SK-N-SH treated with all-trans-retinoic acid at 6 μM for 48 hours (cell line): ENCODE results near the gene OR7D2.

Experiments
- BACH2 ChIP-seq: fragments of 250-450 bp; sonication (Bioruptor Pico); IDR thresholded peaks from 2 replicates; pipeline ENCODE4 v1.9.0; 2021; ENCODE audit warnings: mild to moderate bottlenecking, borderline replicate concordance
- CSDC2 ChIP-seq: fragments of 250-450 bp; sonication (Bioruptor Pico); IDR thresholded peaks from 2 replicates; pipeline ENCODE4 v1.5.0; 2020; ENCODE audit warnings: mild to moderate bottlenecking, moderate library complexity
- CSRNP3 ChIP-seq: fragments of 250-450 bp; sonication (Bioruptor Pico); IDR thresholded peaks from 2 replicates; pipeline ENCODE4 v1.5.1; 2021; ENCODE audit warnings: mild to moderate bottlenecking, moderate library complexity
- OSR1 ChIP-seq: fragments of 250-450 bp; sonication (Bioruptor Pico); IDR thresholded peaks from 2 replicates; pipeline ENCODE4 v1.8.0; 2022; ENCODE audit warnings: moderate library complexity, mild to moderate bottlenecking, inconsistent platforms
- POU6F1 ChIP-seq: fragments of 250-450 bp; sonication (Bioruptor Pico); IDR thresholded peaks from 2 replicates; pipeline ENCODE4 v1.8.0; 2021; ENCODE audit warnings: low read depth, mild to moderate bottlenecking, moderate library complexity, borderline replicate concordance
- PPARA ChIP-seq: fragments of 250-450 bp; sonication (Bioruptor Pico); IDR thresholded peaks from 2 replicates; pipeline ENCODE4 v1.5.0; 2020; ENCODE audit warnings: mild to moderate bottlenecking, borderline replicate concordance
- SNAI2 ChIP-seq: fragments of 250-450 bp; sonication (Bioruptor Pico); IDR thresholded peaks from 2 replicates; pipeline ENCODE4 v1.5.0; 2020; ENCODE audit warnings: mild to moderate bottlenecking, moderate library complexity
- ZFP3 ChIP-seq: fragments of 250-450 bp; sonication (Bioruptor Pico); IDR thresholded peaks from 2 replicates; pipeline ENCODE4 v1.5.0; 2020; ENCODE audit warnings: mild to moderate bottlenecking, moderate library complexity
- ZFP30 ChIP-seq: fragments of 450-650 bp; formaldehyde crosslinking; IDR thresholded peaks from 2 replicates; pipeline ENCODE4 v1.5.0; 2022; ENCODE audit warnings: mild to moderate bottlenecking, moderate library complexity
- ZNF8 ChIP-seq: fragments of 450-650 bp; formaldehyde crosslinking; IDR thresholded peaks from 2 replicates; pipeline ENCODE4 v1.5.0; 2020; ENCODE audit warnings: mild to moderate bottlenecking, moderate library complexity
- TF ChIP-seq, protein P1 (sequence below): fragments of 250-450 bp; sonication (Bioruptor Pico); IDR thresholded peaks from 2 replicates; pipeline ENCODE4 v1.8.0; 2020; ENCODE audit warnings: mild to moderate bottlenecking, moderate library complexity, borderline replicate concordance
- TF ChIP-seq, protein P2 (sequence below): fragments of 250-450 bp; sonication (Bioruptor Pico); IDR thresholded peaks from 2 replicates; pipeline ENCODE4 v1.5.0; 2020; ENCODE audit warnings: mild to moderate bottlenecking, moderate library complexity

DNA sequence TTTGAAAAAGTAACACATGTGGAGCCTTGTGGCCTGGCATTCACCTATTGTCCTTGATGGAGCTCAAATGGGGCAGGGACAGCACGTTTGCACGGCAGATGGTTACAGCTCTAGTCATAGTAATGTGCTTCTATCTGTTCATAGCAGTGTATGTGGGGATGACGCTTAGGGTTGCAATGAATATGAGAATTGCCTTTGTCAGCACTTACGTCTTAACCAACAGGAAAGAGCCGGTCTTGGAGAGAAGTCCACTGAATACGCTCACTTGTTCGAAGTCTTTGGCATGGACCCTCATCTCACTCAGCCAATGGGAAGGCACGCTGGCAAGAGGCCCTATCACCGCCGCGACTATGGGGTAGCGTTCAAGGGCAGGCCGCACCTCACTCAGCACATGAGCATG, 18.9 kb upstream of the OR7D2 start:
- TF ChIP-seq CSRNP3 (CRISPR knock-in tag) (no peak), ZNF8 (CRISPR knock-in tag) (no peak), ZFP3 (CRISPR knock-in tag) (no peak), SNAI2 (CRISPR knock-in tag) (no peak), CSDC2 (CRISPR knock-in tag) (no peak), BACH2 (CRISPR knock-in tag) (no peak), ZFP30 (CRISPR knock-in tag) (no peak), POU6F1 (CRISPR knock-in tag) (no peak), PPARA (CRISPR knock-in tag) (no peak), OSR1 (no peak)
- TF ChIP-seq, protein P1, sequence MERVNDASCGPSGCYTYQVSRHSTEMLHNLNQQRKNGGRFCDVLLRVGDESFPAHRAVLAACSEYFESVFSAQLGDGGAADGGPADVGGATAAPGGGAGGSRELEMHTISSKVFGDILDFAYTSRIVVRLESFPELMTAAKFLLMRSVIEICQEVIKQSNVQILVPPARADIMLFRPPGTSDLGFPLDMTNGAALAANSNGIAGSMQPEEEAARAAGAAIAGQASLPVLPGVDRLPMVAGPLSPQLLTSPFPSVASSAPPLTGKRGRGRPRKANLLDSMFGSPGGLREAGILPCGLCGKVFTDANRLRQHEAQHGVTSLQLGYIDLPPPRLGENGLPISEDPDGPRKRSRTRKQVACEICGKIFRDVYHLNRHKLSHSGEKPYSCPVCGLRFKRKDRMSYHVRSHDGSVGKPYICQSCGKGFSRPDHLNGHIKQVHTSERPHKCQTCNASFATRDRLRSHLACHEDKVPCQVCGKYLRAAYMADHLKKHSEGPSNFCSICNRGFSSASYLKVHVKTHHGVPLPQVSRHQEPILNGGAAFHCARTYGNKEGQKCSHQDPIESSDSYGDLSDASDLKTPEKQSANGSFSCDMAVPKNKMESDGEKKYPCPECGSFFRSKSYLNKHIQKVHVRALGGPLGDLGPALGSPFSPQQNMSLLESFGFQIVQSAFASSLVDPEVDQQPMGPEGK (CRISPR knock-in tag): no peak
- TF ChIP-seq, protein P2, sequence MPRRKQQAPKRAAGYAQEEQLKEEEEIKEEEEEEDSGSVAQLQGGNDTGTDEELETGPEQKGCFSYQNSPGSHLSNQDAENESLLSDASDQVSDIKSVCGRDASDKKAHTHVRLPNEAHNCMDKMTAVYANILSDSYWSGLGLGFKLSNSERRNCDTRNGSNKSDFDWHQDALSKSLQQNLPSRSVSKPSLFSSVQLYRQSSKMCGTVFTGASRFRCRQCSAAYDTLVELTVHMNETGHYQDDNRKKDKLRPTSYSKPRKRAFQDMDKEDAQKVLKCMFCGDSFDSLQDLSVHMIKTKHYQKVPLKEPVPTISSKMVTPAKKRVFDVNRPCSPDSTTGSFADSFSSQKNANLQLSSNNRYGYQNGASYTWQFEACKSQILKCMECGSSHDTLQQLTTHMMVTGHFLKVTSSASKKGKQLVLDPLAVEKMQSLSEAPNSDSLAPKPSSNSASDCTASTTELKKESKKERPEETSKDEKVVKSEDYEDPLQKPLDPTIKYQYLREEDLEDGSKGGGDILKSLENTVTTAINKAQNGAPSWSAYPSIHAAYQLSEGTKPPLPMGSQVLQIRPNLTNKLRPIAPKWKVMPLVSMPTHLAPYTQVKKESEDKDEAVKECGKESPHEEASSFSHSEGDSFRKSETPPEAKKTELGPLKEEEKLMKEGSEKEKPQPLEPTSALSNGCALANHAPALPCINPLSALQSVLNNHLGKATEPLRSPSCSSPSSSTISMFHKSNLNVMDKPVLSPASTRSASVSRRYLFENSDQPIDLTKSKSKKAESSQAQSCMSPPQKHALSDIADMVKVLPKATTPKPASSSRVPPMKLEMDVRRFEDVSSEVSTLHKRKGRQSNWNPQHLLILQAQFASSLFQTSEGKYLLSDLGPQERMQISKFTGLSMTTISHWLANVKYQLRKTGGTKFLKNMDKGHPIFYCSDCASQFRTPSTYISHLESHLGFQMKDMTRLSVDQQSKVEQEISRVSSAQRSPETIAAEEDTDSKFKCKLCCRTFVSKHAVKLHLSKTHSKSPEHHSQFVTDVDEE (CRISPR knock-in tag): no peak
